ENCODE data around the gene ZNF106. TPM values are rescaled to one million over a fixed set of nuclear protein-coding genes. Genes with fewer than 3 reads are reported as not detected.

Gene ZNF106
- total RNA-seq, 2 donors from 2014 or later: 42.1 to 46.2 TPM

GRCh38 chr15:42523331-42523730 lies 32.4 kb upstream of the ZNF106 start:
- Mint-ChIP-seq H3K4me3 (no peak overlapping the region), H3K27me3 (ENCODE audit: insufficient read depth) (no peaks in the 10 kb centered on the region), H3K4me1 (no peaks in the 10 kb centered on the region), H3K36me3 (ENCODE audit: low read depth) (peaks cover 58% of the 10 kb centered on the region), H3K9me3 (no peaks in the 10 kb centered on the region), H3K27ac (no peak overlapping the region)
- TF ChIP-seq, protein P1, sequence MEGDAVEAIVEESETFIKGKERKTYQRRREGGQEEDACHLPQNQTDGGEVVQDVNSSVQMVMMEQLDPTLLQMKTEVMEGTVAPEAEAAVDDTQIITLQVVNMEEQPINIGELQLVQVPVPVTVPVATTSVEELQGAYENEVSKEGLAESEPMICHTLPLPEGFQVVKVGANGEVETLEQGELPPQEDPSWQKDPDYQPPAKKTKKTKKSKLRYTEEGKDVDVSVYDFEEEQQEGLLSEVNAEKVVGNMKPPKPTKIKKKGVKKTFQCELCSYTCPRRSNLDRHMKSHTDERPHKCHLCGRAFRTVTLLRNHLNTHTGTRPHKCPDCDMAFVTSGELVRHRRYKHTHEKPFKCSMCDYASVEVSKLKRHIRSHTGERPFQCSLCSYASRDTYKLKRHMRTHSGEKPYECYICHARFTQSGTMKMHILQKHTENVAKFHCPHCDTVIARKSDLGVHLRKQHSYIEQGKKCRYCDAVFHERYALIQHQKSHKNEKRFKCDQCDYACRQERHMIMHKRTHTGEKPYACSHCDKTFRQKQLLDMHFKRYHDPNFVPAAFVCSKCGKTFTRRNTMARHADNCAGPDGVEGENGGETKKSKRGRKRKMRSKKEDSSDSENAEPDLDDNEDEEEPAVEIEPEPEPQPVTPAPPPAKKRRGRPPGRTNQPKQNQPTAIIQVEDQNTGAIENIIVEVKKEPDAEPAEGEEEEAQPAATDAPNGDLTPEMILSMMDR (conservative IDR thresholded peaks at IDR 0.05): no peak
- DNase-seq: no peak
- H3K27me3 ChIP-seq (ENCODE audit: control insufficient read depth, insufficient read depth, low read length, poor library complexity, severe bottlenecking): no peaks in the 10 kb centered on the region
- H3K4me1 ChIP-seq (ENCODE audit: control insufficient read depth, insufficient read depth, low read length): no peaks in the 10 kb centered on the region
- WGBS, 2 experiments (ENCODE audit: insufficient coverage in 1 of 2, insufficient read length in 1 of 2): 80 to 92% methylated on average over 1 to 2 of the region's 2 CpGs
- no peak overlapping the region for H3K4me3 ChIP-seq (ENCODE audit: low read length)
- peaks cover 79% of the 10 kb centered on the region for H3K36me3 ChIP-seq (ENCODE audit: control insufficient read depth, insufficient read depth, low read length)
- H3K9ac ChIP-seq (ENCODE audit: extremely low read depth, low read length, poor library complexity, severe bottlenecking): no peak overlapping the region
- H3K9me3 ChIP-seq (ENCODE audit: control insufficient read depth, low read length): no peaks in the 10 kb centered on the region
- H3K27ac ChIP-seq (ENCODE audit: low read depth, low read length): no peak overlapping the region

DNA sequence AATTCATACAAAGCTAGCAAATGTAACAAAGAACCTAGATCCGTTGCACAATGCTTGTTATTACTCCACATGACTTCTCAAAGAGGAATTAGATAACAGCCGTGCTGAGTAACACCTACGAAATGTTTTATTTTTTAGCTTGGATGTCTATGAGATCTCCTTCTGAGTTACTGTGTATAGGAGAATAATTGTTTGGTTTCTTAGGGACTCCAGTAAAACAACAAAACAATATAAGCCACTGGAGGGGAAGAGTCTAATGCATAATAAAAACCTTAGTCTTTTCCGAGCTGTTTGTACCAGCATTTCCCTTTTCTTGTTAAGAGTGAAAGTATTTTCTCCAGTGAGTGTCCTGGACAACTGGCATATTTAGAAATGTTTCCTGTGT lies 20.1 kb upstream of the ZNF106 start:
- H3K9me3 Mint-ChIP-seq: no peaks in the 10 kb centered on the region
- no peak overlapping the region for H3K27ac ChIP-seq (ENCODE audit: low read depth, low read length)
- no peaks in the 10 kb centered on the region for H3K27me3 Mint-ChIP-seq (ENCODE audit: insufficient read depth)
- WGBS, 2 experiments (ENCODE audit: insufficient coverage in 1 of 2, insufficient read length in 1 of 2): 97 to 100% methylated on average over 3 to 4 of the region's 4 CpGs
- H3K4me3 Mint-ChIP-seq: no peak overlapping the region
- TF ChIP-seq, protein P1 (conservative IDR thresholded peaks at IDR 0.05): no peak
- H3K27me3 ChIP-seq (ENCODE audit: control insufficient read depth, insufficient read depth, low read length, poor library complexity, severe bottlenecking): no peaks in the 10 kb centered on the region
- H3K36me3 ChIP-seq (ENCODE audit: control insufficient read depth, insufficient read depth, low read length): peaks cover 50% of the 10 kb centered on the region
- peaks cover 42% of the 10 kb centered on the region for H3K36me3 Mint-ChIP-seq (ENCODE audit: low read depth)
- no peak overlapping the region for H3K27ac Mint-ChIP-seq
- H3K4me1 Mint-ChIP-seq: peaks cover 3% of the 10 kb centered on the region
- H3K9me3 ChIP-seq (ENCODE audit: control insufficient read depth, low read length): no peaks in the 10 kb centered on the region
- H3K4me3 ChIP-seq (ENCODE audit: low read length): no peak overlapping the region
- no peak for DNase-seq
- no peaks in the 10 kb centered on the region for H3K4me1 ChIP-seq (ENCODE audit: control insufficient read depth, insufficient read depth, low read length)
- no peak overlapping the region for H3K9ac ChIP-seq (ENCODE audit: extremely low read depth, low read length, poor library complexity, severe bottlenecking)

DNA sequence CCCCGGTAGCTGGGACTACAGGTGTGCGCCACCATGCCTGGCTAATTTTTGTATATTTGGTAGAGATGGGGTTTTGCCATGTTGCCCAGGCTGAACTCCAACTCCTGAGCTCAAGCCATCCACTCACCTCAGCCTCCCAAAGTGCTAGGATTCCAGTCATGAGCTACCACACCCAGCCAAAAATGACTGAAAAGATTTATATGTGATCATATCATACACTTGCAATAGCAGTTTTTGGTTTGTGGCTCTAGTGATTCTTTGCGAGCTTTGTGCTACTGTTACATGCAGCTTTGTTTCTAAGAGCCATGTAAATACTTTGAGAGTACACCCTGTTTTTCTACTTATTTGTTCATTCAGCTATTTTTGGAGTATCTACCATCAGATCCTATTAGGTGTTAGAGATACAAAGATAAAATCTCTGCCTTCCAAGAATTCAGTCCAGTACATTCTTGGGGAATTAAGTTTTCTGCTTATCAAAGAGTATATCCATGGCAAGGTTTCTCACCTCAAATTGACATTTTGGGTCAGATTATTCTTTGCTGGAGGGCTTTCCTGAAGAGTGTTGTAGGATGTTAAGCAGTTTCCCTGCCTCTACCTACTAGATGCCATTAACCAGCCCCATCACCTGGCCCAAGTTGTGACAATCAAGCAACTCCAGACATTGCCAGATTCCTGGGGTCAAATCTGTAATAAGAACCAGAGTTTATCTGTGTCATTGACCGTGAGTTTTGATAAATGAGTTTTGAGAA lies 19.5 kb upstream of the ZNF106 start:
- Mint-ChIP-seq H3K27ac (no peak overlapping the region), H3K4me3 (no peak overlapping the region), H3K9me3 (no peaks in the 10 kb centered on the region), H3K36me3 (ENCODE audit: low read depth) (peaks cover 37% of the 10 kb centered on the region), H3K27me3 (ENCODE audit: insufficient read depth) (no peaks in the 10 kb centered on the region), H3K4me1 (peaks cover 3% of the 10 kb centered on the region)
- no peaks in the 10 kb centered on the region for H3K9me3 ChIP-seq (ENCODE audit: control insufficient read depth, low read length)
- 95% methylated on average over 2 to 4 of the region's 4 CpGs for WGBS, 2 experiments (ENCODE audit: insufficient coverage in 1 of 2, insufficient read length in 1 of 2)
- TF ChIP-seq, protein P1 (conservative IDR thresholded peaks at IDR 0.05): no peak
- peaks cover 45% of the 10 kb centered on the region for H3K36me3 ChIP-seq (ENCODE audit: control insufficient read depth, insufficient read depth, low read length)
- no peak for DNase-seq
- no peak overlapping the region for H3K9ac ChIP-seq (ENCODE audit: extremely low read depth, low read length, poor library complexity, severe bottlenecking)
- no peak overlapping the region for H3K4me3 ChIP-seq (ENCODE audit: low read length)
- no peaks in the 10 kb centered on the region for H3K27me3 ChIP-seq (ENCODE audit: control insufficient read depth, insufficient read depth, low read length, poor library complexity, severe bottlenecking)
- no peaks in the 10 kb centered on the region for H3K4me1 ChIP-seq (ENCODE audit: control insufficient read depth, insufficient read depth, low read length)
- H3K27ac ChIP-seq (ENCODE audit: low read depth, low read length): no peak overlapping the region

Measured in endodermal cell (in vitro differentiated cells).